ENCODE data around the gene PRSS22.
A peak's percentile ranks its signal among the peaks of the same experiment; 100 is the strongest.
"Not testable (repeated sequence)": the region's sequence is repeated elsewhere in the genome, so short reads cannot be mapped to it uniquely, and the experiment has no call there.

Gene PRSS22, protein sequence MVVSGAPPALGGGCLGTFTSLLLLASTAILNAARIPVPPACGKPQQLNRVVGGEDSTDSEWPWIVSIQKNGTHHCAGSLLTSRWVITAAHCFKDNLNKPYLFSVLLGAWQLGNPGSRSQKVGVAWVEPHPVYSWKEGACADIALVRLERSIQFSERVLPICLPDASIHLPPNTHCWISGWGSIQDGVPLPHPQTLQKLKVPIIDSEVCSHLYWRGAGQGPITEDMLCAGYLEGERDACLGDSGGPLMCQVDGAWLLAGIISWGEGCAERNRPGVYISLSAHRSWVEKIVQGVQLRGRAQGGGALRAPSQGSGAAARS

GRCh38 chr16:2857451-2858244, at the start of gene PRSS22:
TSS of gene PRSS22 (minus strand) at chr16:2858170. CDS start at chr16:2858104, 66 bp downstream.
- no peaks in the 10 kb centered on the region for H3K36me3 ChIP-seq
- DNase-seq = no peak
- H3K27me3 ChIP-seq (ENCODE audit: insufficient read depth, low read depth, severe bottlenecking) = no peaks in the 10 kb centered on the region
- no peak within 1 kb of the TSS for H3K4me3 ChIP-seq (ENCODE audit: low read depth, low read length)
- no peak for TF ChIP-seq CTCF (IDR thresholded peaks at IDR 0.05; ENCODE audit: low read depth, low read length)
- peaks cover 10% of the 10 kb centered on the region for H3K9me3 ChIP-seq (ENCODE audit: severe bottlenecking)
- no peak within 1 kb of the TSS for H3K27ac ChIP-seq

DNA sequence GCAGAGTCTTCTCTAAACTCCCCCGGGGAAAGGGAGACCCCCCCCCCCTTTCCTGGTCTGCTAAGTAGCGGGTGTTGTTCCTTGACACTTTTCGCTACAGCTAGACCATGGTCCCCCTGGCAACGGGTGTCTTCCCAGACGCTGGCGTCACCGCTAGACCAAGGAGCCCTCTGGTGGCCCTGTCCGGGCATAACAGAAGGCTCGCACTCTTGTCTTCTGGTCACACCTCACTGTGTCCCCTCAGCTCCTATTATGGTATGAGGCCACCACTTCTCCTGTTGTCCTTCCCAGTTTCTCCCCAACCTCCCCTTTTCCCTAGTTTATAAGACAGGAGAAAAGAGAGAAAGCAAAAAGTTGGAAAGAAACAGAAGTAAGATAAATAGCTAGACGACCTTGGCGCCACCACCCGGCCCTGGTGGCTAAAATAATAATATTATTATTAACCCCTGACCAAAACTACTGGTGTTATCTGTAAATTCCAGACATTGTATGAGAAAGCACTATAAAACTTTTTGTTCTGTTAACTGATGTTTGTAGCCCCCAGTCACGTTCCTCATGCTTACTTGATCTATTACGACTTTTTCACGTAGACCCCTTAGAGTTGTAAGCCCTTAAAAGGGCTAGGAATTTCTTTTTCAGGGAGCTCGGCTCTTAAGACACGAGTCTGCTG, 49.2 kb upstream of the PRSS22 start:
- not testable (repeated sequence) for H3K4me3 ChIP-seq (ENCODE audit: low read depth, low read length); H3K27ac ChIP-seq; H3K36me3 ChIP-seq; H3K9me3 ChIP-seq (ENCODE audit: severe bottlenecking); H3K27me3 ChIP-seq (ENCODE audit: insufficient read depth, low read depth, severe bottlenecking)
- peak; percentile 45 for TF ChIP-seq CTCF (IDR thresholded peaks at IDR 0.05; ENCODE audit: low read depth, low read length)
- peak; percentile 66 for DNase-seq

- H3K36me3 ChIP-seq = no peaks in the 10 kb centered on the region
- DNase-seq = no peak
- peak overlapping the region; percentile 14; the same call in 1 of the 2 replicates for H3K4me3 ChIP-seq (ENCODE audit: low read depth, low read length)
- no peaks in the 10 kb centered on the region for H3K27me3 ChIP-seq (ENCODE audit: insufficient read depth, low read depth, severe bottlenecking)
- H3K9me3 ChIP-seq (ENCODE audit: severe bottlenecking) = no peaks in the 10 kb centered on the region
- H3K27ac ChIP-seq = peak overlapping the region; percentile 30; the same call in 1 of the 2 replicates
- no peak for TF ChIP-seq CTCF (IDR thresholded peaks at IDR 0.05; ENCODE audit: low read depth, low read length)
These were observed 48.0 kb upstream of the PRSS22 start for GRCh38 chr16:2905988-2906387.

- Histone ChIP-seq H3K27ac (peak overlapping the region; percentile 88), H3K27me3 (ENCODE audit: insufficient read depth, low read depth, severe bottlenecking) (no peaks in the 10 kb centered on the region), H3K36me3 (no peaks in the 10 kb centered on the region), H3K4me3 (ENCODE audit: low read depth, low read length) (peak overlapping the region; percentile 71), H3K9me3 (ENCODE audit: severe bottlenecking) (no peaks in the 10 kb centered on the region)
- no peak for TF ChIP-seq CTCF (IDR thresholded peaks at IDR 0.05; ENCODE audit: low read depth, low read length)
- peak; percentile 100 for DNase-seq
These were observed 47.4 kb upstream of the PRSS22 start for GRCh38 chr16:2905241-2905987.

- no peaks in the 10 kb centered on the region for H3K27me3 ChIP-seq (ENCODE audit: insufficient read depth, low read depth, severe bottlenecking)
- no peak for DNase-seq
- H3K36me3 ChIP-seq = no peaks in the 10 kb centered on the region
- peak overlapping the region; percentile 88 for H3K27ac ChIP-seq
- peak overlapping the region; percentile 71 for H3K4me3 ChIP-seq (ENCODE audit: low read depth, low read length)
- no peak for TF ChIP-seq CTCF (IDR thresholded peaks at IDR 0.05; ENCODE audit: low read depth, low read length)
- no peaks in the 10 kb centered on the region for H3K9me3 ChIP-seq (ENCODE audit: severe bottlenecking)
These were observed 46.9 kb upstream of the PRSS22 start for GRCh38 chr16:2904922-2905240.

Measured in WERI-Rb-1 (cell line).